ENCODE data around the gene DDX47. TPM values are rescaled to one million over a fixed set of nuclear protein-coding genes. Genes with fewer than 3 reads are reported as not detected.

Gene DDX47
- total RNA-seq, 1 experiment from 2014 or later, result 64.8 TPM

- TF ChIP-seq, protein P1, sequence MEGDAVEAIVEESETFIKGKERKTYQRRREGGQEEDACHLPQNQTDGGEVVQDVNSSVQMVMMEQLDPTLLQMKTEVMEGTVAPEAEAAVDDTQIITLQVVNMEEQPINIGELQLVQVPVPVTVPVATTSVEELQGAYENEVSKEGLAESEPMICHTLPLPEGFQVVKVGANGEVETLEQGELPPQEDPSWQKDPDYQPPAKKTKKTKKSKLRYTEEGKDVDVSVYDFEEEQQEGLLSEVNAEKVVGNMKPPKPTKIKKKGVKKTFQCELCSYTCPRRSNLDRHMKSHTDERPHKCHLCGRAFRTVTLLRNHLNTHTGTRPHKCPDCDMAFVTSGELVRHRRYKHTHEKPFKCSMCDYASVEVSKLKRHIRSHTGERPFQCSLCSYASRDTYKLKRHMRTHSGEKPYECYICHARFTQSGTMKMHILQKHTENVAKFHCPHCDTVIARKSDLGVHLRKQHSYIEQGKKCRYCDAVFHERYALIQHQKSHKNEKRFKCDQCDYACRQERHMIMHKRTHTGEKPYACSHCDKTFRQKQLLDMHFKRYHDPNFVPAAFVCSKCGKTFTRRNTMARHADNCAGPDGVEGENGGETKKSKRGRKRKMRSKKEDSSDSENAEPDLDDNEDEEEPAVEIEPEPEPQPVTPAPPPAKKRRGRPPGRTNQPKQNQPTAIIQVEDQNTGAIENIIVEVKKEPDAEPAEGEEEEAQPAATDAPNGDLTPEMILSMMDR (IDR thresholded peaks at IDR 0.05), result no peak
- TF ChIP-seq, protein P2, sequence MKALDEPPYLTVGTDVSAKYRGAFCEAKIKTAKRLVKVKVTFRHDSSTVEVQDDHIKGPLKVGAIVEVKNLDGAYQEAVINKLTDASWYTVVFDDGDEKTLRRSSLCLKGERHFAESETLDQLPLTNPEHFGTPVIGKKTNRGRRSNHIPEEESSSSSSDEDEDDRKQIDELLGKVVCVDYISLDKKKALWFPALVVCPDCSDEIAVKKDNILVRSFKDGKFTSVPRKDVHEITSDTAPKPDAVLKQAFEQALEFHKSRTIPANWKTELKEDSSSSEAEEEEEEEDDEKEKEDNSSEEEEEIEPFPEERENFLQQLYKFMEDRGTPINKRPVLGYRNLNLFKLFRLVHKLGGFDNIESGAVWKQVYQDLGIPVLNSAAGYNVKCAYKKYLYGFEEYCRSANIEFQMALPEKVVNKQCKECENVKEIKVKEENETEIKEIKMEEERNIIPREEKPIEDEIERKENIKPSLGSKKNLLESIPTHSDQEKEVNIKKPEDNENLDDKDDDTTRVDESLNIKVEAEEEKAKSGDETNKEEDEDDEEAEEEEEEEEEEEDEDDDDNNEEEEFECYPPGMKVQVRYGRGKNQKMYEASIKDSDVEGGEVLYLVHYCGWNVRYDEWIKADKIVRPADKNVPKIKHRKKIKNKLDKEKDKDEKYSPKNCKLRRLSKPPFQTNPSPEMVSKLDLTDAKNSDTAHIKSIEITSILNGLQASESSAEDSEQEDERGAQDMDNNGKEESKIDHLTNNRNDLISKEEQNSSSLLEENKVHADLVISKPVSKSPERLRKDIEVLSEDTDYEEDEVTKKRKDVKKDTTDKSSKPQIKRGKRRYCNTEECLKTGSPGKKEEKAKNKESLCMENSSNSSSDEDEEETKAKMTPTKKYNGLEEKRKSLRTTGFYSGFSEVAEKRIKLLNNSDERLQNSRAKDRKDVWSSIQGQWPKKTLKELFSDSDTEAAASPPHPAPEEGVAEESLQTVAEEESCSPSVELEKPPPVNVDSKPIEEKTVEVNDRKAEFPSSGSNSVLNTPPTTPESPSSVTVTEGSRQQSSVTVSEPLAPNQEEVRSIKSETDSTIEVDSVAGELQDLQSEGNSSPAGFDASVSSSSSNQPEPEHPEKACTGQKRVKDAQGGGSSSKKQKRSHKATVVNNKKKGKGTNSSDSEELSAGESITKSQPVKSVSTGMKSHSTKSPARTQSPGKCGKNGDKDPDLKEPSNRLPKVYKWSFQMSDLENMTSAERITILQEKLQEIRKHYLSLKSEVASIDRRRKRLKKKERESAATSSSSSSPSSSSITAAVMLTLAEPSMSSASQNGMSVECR (CRISPR knock-in tag; IDR thresholded peaks at IDR 0.05; ENCODE audit: borderline replicate concordance), result peak; percentile 84; the same call in 1 of the 2 replicates
- peak; percentile 91; the same call in 1 of the 2 replicates for TF ChIP-seq TEAD1 (CRISPR knock-in tag; IDR thresholded peaks at IDR 0.05)
- TF ChIP-seq, protein P3, sequence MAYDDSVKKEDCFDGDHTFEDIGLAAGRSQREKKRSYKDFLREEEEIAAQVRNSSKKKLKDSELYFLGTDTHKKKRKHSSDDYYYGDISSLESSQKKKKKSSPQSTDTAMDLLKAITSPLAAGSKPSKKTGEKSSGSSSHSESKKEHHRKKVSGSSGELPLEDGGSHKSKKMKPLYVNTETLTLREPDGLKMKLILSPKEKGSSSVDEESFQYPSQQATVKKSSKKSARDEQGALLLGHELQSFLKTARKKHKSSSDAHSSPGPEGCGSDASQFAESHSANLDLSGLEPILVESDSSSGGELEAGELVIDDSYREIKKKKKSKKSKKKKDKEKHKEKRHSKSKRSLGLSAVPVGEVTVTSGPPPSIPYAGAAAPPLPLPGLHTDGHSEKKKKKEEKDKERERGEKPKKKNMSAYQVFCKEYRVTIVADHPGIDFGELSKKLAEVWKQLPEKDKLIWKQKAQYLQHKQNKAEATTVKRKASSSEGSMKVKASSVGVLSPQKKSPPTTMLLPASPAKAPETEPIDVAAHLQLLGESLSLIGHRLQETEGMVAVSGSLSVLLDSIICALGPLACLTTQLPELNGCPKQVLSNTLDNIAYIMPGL (CRISPR knock-in tag; IDR thresholded peaks at IDR 0.05), result peak; percentile 93
- 0 out of 2 replicates have a peak, but pooled peaks have one; percentile 35 for TF ChIP-seq NR1H2 (CRISPR knock-in tag; IDR thresholded peaks at IDR 0.05)
- peak; percentile 90; the same call in 1 of the 2 replicates for TF ChIP-seq ETV6 (CRISPR knock-in tag; IDR thresholded peaks at IDR 0.05)
- no peak for TF ChIP-seq ATF2 (CRISPR knock-in tag; IDR thresholded peaks at IDR 0.05; ENCODE audit: borderline replicate concordance, low read depth)
- TF ChIP-seq, protein P4, sequence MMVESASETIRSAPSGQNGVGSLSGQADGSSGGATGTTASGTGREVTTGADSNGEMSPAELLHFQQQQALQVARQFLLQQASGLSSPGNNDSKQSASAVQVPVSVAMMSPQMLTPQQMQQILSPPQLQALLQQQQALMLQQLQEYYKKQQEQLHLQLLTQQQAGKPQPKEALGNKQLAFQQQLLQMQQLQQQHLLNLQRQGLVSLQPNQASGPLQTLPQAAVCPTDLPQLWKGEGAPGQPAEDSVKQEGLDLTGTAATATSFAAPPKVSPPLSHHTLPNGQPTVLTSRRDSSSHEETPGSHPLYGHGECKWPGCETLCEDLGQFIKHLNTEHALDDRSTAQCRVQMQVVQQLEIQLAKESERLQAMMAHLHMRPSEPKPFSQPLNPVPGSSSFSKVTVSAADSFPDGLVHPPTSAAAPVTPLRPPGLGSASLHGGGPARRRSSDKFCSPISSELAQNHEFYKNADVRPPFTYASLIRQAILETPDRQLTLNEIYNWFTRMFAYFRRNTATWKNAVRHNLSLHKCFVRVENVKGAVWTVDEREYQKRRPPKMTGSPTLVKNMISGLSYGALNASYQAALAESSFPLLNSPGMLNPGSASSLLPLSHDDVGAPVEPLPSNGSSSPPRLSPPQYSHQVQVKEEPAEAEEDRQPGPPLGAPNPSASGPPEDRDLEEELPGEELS (CRISPR knock-in tag; IDR thresholded peaks at IDR 0.05), result peak; percentile 93
- TF ChIP-seq IRF2 (CRISPR knock-in tag; IDR thresholded peaks at IDR 0.05; ENCODE audit: borderline replicate concordance, low read depth), result no peak; the same call in 1 of the 2 replicates
- TF ChIP-seq EMX1 (CRISPR knock-in tag; IDR thresholded peaks at IDR 0.05), result no peak
- no peak for TF ChIP-seq RORB (CRISPR knock-in tag; IDR thresholded peaks at IDR 0.05)
- TF ChIP-seq ELF4 (CRISPR knock-in tag; IDR thresholded peaks at IDR 0.05; ENCODE audit: low read depth), result 0 out of 2 replicates have a peak, but pooled peaks have one; percentile 74
- TF ChIP-seq E2F1 (CRISPR knock-in tag; IDR thresholded peaks at IDR 0.05), result peak; percentile 96
- peak; percentile 95; the same call in 1 of the 2 replicates for TF ChIP-seq FOXP1 (CRISPR knock-in tag; IDR thresholded peaks at IDR 0.05; ENCODE audit: borderline replicate concordance)
- no peak for TF ChIP-seq NFATC4 (CRISPR knock-in tag; IDR thresholded peaks at IDR 0.05)
- peak; percentile 40 for TF ChIP-seq NFYB (CRISPR knock-in tag; conservative IDR thresholded peaks at IDR 0.05; ENCODE audit: low read depth)
- TF ChIP-seq, protein P5, sequence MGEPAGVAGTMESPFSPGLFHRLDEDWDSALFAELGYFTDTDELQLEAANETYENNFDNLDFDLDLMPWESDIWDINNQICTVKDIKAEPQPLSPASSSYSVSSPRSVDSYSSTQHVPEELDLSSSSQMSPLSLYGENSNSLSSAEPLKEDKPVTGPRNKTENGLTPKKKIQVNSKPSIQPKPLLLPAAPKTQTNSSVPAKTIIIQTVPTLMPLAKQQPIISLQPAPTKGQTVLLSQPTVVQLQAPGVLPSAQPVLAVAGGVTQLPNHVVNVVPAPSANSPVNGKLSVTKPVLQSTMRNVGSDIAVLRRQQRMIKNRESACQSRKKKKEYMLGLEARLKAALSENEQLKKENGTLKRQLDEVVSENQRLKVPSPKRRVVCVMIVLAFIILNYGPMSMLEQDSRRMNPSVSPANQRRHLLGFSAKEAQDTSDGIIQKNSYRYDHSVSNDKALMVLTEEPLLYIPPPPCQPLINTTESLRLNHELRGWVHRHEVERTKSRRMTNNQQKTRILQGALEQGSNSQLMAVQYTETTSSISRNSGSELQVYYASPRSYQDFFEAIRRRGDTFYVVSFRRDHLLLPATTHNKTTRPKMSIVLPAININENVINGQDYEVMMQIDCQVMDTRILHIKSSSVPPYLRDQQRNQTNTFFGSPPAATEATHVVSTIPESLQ (CRISPR knock-in tag; IDR thresholded peaks at IDR 0.05), result no peak
- TF ChIP-seq ZNF263 (CRISPR knock-in tag; IDR thresholded peaks at IDR 0.05; ENCODE audit: low read depth), result peak; percentile 79
Measured at GRCh38 chr12:12786706-12787601, 26.2 kb upstream of the DDX47 start (continued).

Data from WTC11 (cell line).